Measurements from ENCODE around the gene RNF41.
A peak's percentile ranks its signal among the peaks of the same experiment; 100 is the strongest.
"Not testable (repeated sequence)": the region's sequence is repeated elsewhere in the genome, so short reads cannot be mapped to it uniquely, and the experiment has no call there.

The RNF41 gene

GRCh38 chr12:56202838-56203237 is 18.9 kb downstream of the RNF41 start:
- TF ChIP-seq CTCF (IDR thresholded peaks at IDR 0.05; ENCODE audit: low read length, missing control alignments), result no peak
- no peak for DNase-seq (ENCODE audit: low read depth)

GRCh38 chr12:56202366-56202765 is 19.4 kb downstream of the RNF41 start:
- no peak for TF ChIP-seq CTCF (IDR thresholded peaks at IDR 0.05; ENCODE audit: low read length, missing control alignments)
- DNase-seq (ENCODE audit: low read depth), result no peak
- H3K4me3 ChIP-seq (replicated peaks; ENCODE audit: low read depth, low read length), result no peak overlapping the region

More at GRCh38 chr12:56202838-56203237, 18.9 kb downstream of the RNF41 start:
- H3K4me3 ChIP-seq (replicated peaks; ENCODE audit: low read depth, low read length), result no peak overlapping the region

GRCh38 chr12:56198836-56199235 is 22.9 kb downstream of the RNF41 start:
- DNase-seq (ENCODE audit: low read depth), result peak; percentile 52
- H3K4me3 ChIP-seq (replicated peaks; ENCODE audit: low read depth, low read length), result no peak overlapping the region
- no peak for TF ChIP-seq CTCF (IDR thresholded peaks at IDR 0.05; ENCODE audit: low read length, missing control alignments)

GRCh38 chr12:56197921-56198635 is 23.6 kb downstream of the RNF41 start:
- no peak for DNase-seq (ENCODE audit: low read depth)
- no peak overlapping the region for H3K4me3 ChIP-seq (replicated peaks; ENCODE audit: low read depth, low read length)
- TF ChIP-seq CTCF (IDR thresholded peaks at IDR 0.05; ENCODE audit: low read length, missing control alignments), result no peak

- peak; percentile 96 for DNase-seq (ENCODE audit: low read depth)
- H3K4me3 ChIP-seq (replicated peaks; ENCODE audit: low read depth, low read length), result not testable (repeated sequence)
Measured at GRCh38 chr12:56196818-56197550, 24.7 kb downstream of the RNF41 start.

- DNase-seq (ENCODE audit: low read depth), result peak; percentile 93
- H3K4me3 ChIP-seq (replicated peaks; ENCODE audit: low read depth, low read length), result no peak overlapping the region
- peak; percentile 83 for TF ChIP-seq CTCF (IDR thresholded peaks at IDR 0.05; ENCODE audit: low read length, missing control alignments)
Measured at GRCh38 chr12:56193025-56193578, 28.6 kb downstream of the RNF41 start.

GRCh38 chr12:56192582-56192981 is 29.1 kb downstream of the RNF41 start:
- TF ChIP-seq CTCF (IDR thresholded peaks at IDR 0.05; ENCODE audit: low read length, missing control alignments), result no peak
- no peak overlapping the region for H3K4me3 ChIP-seq (replicated peaks; ENCODE audit: low read depth, low read length)
- no peak for DNase-seq (ENCODE audit: low read depth)

Data from fibroblast of pulmonary artery (primary cell).